K562 (cell line): ENCODE data around the gene SLC66A2. TPM values are rescaled to one million over a fixed set of nuclear protein-coding genes. Genes with fewer than 3 reads are reported as not detected.

Experiments used
- ATAC-seq: fragments of 200-7000 bp; cut with Tn5 transposase; 3 replicates; pipeline ENCODE4 v1.9.1; 2020; ENCODE audit warnings: moderate library complexity
- BruUV-seq: library from RNA; stranded (reverse); fragments of 400-500 nt; replicated peaks from 2 replicates; lab custom pipeline; 2021; lab: Mats Ljungman, UMichigan
- CTCF ChIA-PET: fragments of 300-600 bp; formaldehyde crosslinking; extraction: SDS; loops from one replicate; lab custom pipeline; 2021; ENCODE audit warnings: low intra/inter-chr PET ratio; lab: Yijun Ruan, JAX
- POLR2A ChIA-PET: fragments of 300-600, 350-650 bp; sonication (Branson Sonifier 250); formaldehyde crosslinking; extraction: SDS; loops from one replicate; lab custom pipeline; 2021; ENCODE audit warnings: antibody characterized with exemption, inconsistent platforms; lab: Yijun Ruan, JAX
- DNase-seq, 4 experiments: peaks; one replicate each; pipeline versions ENCODE4 v3.0.0 to v3.0.0-alpha.2; 2011 to 2018; ENCODE audit warnings: low spot score in 3 of 4, mixed read lengths in 3 of 4; ENCODE audit errors: extremely low read depth in 1 of 4
- FAIRE-seq: peaks from 2 replicates; lab custom pipeline; 2011; peaks lifted over from hg19 to GRCh38; lab: Jason Lieb, UNC
- H2AFZ ChIP-seq: 2 replicates; pipeline ENCODE4 v1.6.0; 2011; ENCODE audit warnings: low read depth, low read length, control low read depth, inconsistent platforms
- H3K27ac ChIP-seq: fragments of 200-600 bp; 3 replicates; pipeline ENCODE4 v1.8.0; 2011; ENCODE audit warnings: low read depth, mild to moderate bottlenecking, control low read depth, inconsistent platforms, low read length, moderate library complexity, mixed read lengths; ENCODE audit errors: extremely low read depth
- H3K27me3 ChIP-seq, 2 experiments: fragments of 300-600 bp in 1 of 2; 2 replicates in 1 of 2; 3 replicates in 1 of 2; pipeline versions ENCODE4 v1.6.0 to v1.8.0; 2011; ENCODE audit warnings: inconsistent platforms in 2 of 2, low read length in 2 of 2, mild to moderate bottlenecking in 1 of 2, mixed read lengths in 1 of 2, moderate library complexity in 1 of 2; ENCODE audit not compliant: control insufficient read depth in 2 of 2, insufficient read depth in 2 of 2
- H3K36me3 ChIP-seq: fragments of 300-600 bp; 3 replicates; pipeline ENCODE4 v1.8.0; 2011; ENCODE audit warnings: mild to moderate bottlenecking, low read length, inconsistent platforms; ENCODE audit not compliant: control insufficient read depth, insufficient read depth
- H3K4me1 ChIP-seq, 2 experiments: fragments of 200-600 bp in 1 of 2; replicated peaks in 1 of 2; 2 replicates in 1 of 2; 3 replicates in 1 of 2; pipeline versions ENCODE4 v1.5.1 to v1.8.0; 2011; ENCODE audit warnings: inconsistent platforms in 2 of 2, low read length in 2 of 2, mild to moderate bottlenecking in 1 of 2, mixed read lengths in 1 of 2, moderate library complexity in 1 of 2; ENCODE audit not compliant: control insufficient read depth in 2 of 2, insufficient read depth in 2 of 2
- H3K4me2 ChIP-seq: 2 replicates; pipeline ENCODE4 v1.6.1; 2011; ENCODE audit warnings: low read length, control low read depth, inconsistent platforms, mixed read lengths; ENCODE audit not compliant: insufficient read depth
- H3K4me3 ChIP-seq: fragments of 200-600 bp; sonication (generic), shearing (Covaris generic); 2 replicates; pipeline ENCODE4 v1.5.1; 2016; ENCODE audit warnings: control low read depth, inconsistent platforms
- H3K79me2 ChIP-seq: fragments of 200-600 bp; 3 replicates; pipeline ENCODE4 v1.8.0; 2011; ENCODE audit warnings: low read length, inconsistent platforms; ENCODE audit not compliant: control insufficient read depth, insufficient read depth
- H3K9ac ChIP-seq, 2 experiments: 2 replicates each; pipeline versions ENCODE4 v1.6.0 to v1.6.1; 2011; ENCODE audit warnings: low read depth in 2 of 2, low read length in 2 of 2, control low read depth in 1 of 2, inconsistent platforms in 1 of 2, mild to moderate bottlenecking in 1 of 2, mixed read lengths in 1 of 2; ENCODE audit not compliant: insufficient read depth in 1 of 2
- H3K9me1 ChIP-seq: one replicate; pipeline ENCODE4 v1.6.0; 2011; ENCODE audit warnings: inconsistent platforms, mild to moderate bottlenecking, low read length, moderate library complexity; ENCODE audit not compliant: control insufficient read depth, insufficient read depth
- H3K9me3 ChIP-seq: replicated peaks from 2 replicates; pipeline ENCODE4 v1.5.1; 2011; ENCODE audit warnings: low read depth, low read length, inconsistent platforms; ENCODE audit not compliant: control insufficient read depth, insufficient read depth
- H4K20me1 ChIP-seq: replicated peaks from 2 replicates; pipeline ENCODE4 v1.6.1; 2011; ENCODE audit warnings: low read length, inconsistent platforms, mixed read lengths; ENCODE audit not compliant: control insufficient read depth, insufficient read depth
- FOXA1 ChIP-seq: fragments of 450-650 bp; IDR thresholded peaks from 2 replicates; pipeline ENCODE4 v1.6.1; 2016; ENCODE audit warnings: mild to moderate bottlenecking, borderline replicate concordance
- FOXP4 ChIP-seq: sonication (generic); formaldehyde crosslinking; IDR thresholded peaks from 2 replicates; pipeline ENCODE4 v1.8.0; 2022; ENCODE audit warnings: mild to moderate bottlenecking, missing genetic modification reagents, borderline replicate concordance
- PRMT5 ChIP-seq: sonication (generic); formaldehyde crosslinking; IDR thresholded peaks from 2 replicates; pipeline ENCODE4 v1.5.0; 2020; ENCODE audit warnings: missing genetic modification reagents
- PYGO2 ChIP-seq: fragments of 450-650 bp; IDR thresholded peaks from 2 replicates; pipeline ENCODE4 v1.6.1; 2016; ENCODE audit warnings: mild to moderate bottlenecking, missing genetic modification characterization, moderate library complexity, missing compliant biosample characterization
- WGBS: fragments of 100-300 bp; shearing (Covaris generic); methylation state at CpG from one replicate; pipeline ENCODE4 v1.1.6; 2016; ENCODE audit warnings: low coverage, mixed read lengths; ENCODE audit not compliant: insufficient coverage; ENCODE audit errors: missing lambda C conversion rate; 5-methylcytosine and 5-hydroxymethylcytosine counted together
- in situ Hi-C: fragments of 300-500 bp; cut with MboI; formaldehyde crosslinking; loops from 4 replicates; pipeline ENCODE4 v1.15.0; 2018; ENCODE audit warnings: inconsistent platforms, mixed read lengths
- intact Hi-C: fragments of 100-400 bp; cut with micrococcal nuclease; formaldehyde crosslinking; loops from 2 replicates; pipeline ENCODE4 v1.14.2; 2022
- polyA plus RNA-seq, 8 experiments: library from polyadenylated mRNA; depleted of rRNA in 4 of 8; stranded (reverse) in 5 of 8; unstranded in 3 of 8; fragments of >200 nt; fragmentation: Nextera tagmentation in 2 of 8; fragmentation: Illumina TruSeq in 1 of 8; extraction: Ambion mirVana in 2 of 8; extraction: Trizol in 1 of 8; gene quantifications; 2 replicates each; pipeline versions ENCODE4 v1.2.1 to v1.2.3, GENCODE V29; 2011 to 2014; ENCODE audit warnings: inconsistent platforms in 1 of 8, missing spikeins in 1 of 8
- total RNA-seq, 7 experiments: library from RNA; depleted of rRNA in 6 of 7; stranded (reverse); fragments of >200 nt in 6 of 7; fragmentation: Illumina TruSeq in 2 of 7; extraction: Trizol in 2 of 7; gene quantifications; 2 replicates each; pipeline versions ENCODE4 v1.2.1 to v1.2.3, GENCODE V29; 2011 to 2021; ENCODE audit warnings: low replicate concordance in 1 of 7
- TF ChIP-seq, protein P1 (sequence below): fragments of 450-650 bp; IDR thresholded peaks from 2 replicates; pipeline ENCODE4 v1.6.1; 2014; ENCODE audit warnings: low read depth, mild to moderate bottlenecking, moderate library complexity, borderline replicate concordance
- TF ChIP-seq, protein P2 (sequence below): fragments of 450-650 bp; IDR thresholded peaks from one replicate; pipeline ENCODE4 v1.6.1; 2018; ENCODE audit warnings: mild to moderate bottlenecking, moderate library complexity; ENCODE audit not compliant: partially characterized antibody
- TF ChIP-seq, protein P3 (sequence below): fragments of 450-650 bp; IDR thresholded peaks from 2 replicates; pipeline ENCODE4 v1.6.1; 2016; ENCODE audit warnings: missing biosample characterization, missing genetic modification characterization

Gene SLC66A2
- total and polyA plus RNA-seq, 9 of the 15 experiments (the other 6 are each of a cell fraction or from before 2014, with no cell fraction given): 0.25 to 17.5 (median 5.6) TPM

GRCh38 chr18:79945118-79946042, 6.1 kb downstream of the SLC66A2 start:
- peak overlapping the region in 1 of 2 experiments; percentile 58; a peak in 1 of 4 replicates for H3K9ac ChIP-seq
- no peak overlapping the region for H3K4me2 ChIP-seq
- no peaks in the 10 kb centered on the region for H3K9me3 ChIP-seq
- no peak overlapping the region for H2AFZ ChIP-seq
- intact Hi-C loops (no loop called here), in situ Hi-C loops (no loop called here)
- FAIRE-seq: no peak
- DNase-seq: no peak
- ChIA-PET POLR2A (no interaction called here), CTCF (no interaction called here)
- 83% methylated on average over 6 of the region's 17 CpGs for WGBS
- no TSS peak for BruUV-seq
- peaks cover 16% of the 10 kb centered on the region for H4K20me1 ChIP-seq
- TF ChIP-seq FOXA1 (no peak), FOXP4 (CRISPR knock-in tag) (no peak), PYGO2 (no peak), PRMT5 (CRISPR knock-in tag) (no peak)
- TF ChIP-seq, protein P1, sequence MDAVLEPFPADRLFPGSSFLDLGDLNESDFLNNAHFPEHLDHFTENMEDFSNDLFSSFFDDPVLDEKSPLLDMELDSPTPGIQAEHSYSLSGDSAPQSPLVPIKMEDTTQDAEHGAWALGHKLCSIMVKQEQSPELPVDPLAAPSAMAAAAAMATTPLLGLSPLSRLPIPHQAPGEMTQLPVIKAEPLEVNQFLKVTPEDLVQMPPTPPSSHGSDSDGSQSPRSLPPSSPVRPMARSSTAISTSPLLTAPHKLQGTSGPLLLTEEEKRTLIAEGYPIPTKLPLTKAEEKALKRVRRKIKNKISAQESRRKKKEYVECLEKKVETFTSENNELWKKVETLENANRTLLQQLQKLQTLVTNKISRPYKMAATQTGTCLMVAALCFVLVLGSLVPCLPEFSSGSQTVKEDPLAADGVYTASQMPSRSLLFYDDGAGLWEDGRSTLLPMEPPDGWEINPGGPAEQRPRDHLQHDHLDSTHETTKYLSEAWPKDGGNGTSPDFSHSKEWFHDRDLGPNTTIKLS: no peak
- TF ChIP-seq, protein P2, sequence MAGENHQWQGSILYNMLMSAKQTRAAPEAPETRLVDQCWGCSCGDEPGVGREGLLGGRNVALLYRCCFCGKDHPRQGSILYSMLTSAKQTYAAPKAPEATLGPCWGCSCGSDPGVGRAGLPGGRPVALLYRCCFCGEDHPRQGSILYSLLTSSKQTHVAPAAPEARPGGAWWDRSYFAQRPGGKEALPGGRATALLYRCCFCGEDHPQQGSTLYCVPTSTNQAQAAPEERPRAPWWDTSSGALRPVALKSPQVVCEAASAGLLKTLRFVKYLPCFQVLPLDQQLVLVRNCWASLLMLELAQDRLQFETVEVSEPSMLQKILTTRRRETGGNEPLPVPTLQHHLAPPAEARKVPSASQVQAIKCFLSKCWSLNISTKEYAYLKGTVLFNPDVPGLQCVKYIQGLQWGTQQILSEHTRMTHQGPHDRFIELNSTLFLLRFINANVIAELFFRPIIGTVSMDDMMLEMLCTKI: no peak
- TF ChIP-seq, protein P3, sequence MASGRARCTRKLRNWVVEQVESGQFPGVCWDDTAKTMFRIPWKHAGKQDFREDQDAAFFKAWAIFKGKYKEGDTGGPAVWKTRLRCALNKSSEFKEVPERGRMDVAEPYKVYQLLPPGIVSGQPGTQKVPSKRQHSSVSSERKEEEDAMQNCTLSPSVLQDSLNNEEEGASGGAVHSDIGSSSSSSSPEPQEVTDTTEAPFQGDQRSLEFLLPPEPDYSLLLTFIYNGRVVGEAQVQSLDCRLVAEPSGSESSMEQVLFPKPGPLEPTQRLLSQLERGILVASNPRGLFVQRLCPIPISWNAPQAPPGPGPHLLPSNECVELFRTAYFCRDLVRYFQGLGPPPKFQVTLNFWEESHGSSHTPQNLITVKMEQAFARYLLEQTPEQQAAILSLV (tag): no peak
- no peak overlapping the region for H3K27ac ChIP-seq
- no peak overlapping the region for H3K4me3 ChIP-seq
- no peaks in the 10 kb centered on the region for H3K9me1 ChIP-seq
- no peaks in the 10 kb centered on the region for H3K27me3 ChIP-seq
- H3K36me3 ChIP-seq: peaks cover 4% of the 10 kb centered on the region
- H3K4me1 ChIP-seq: peaks cover 9 to 43% of the 10 kb centered on the region in 2 experiments; a peak in 4 of 5 replicates
- peaks cover 6% of the 10 kb centered on the region; the same call in 1 of the 3 replicates for H3K79me2 ChIP-seq
- no peak for ATAC-seq
